ENCODE data around the gene CELF6.

CELF6 gene

DNA sequence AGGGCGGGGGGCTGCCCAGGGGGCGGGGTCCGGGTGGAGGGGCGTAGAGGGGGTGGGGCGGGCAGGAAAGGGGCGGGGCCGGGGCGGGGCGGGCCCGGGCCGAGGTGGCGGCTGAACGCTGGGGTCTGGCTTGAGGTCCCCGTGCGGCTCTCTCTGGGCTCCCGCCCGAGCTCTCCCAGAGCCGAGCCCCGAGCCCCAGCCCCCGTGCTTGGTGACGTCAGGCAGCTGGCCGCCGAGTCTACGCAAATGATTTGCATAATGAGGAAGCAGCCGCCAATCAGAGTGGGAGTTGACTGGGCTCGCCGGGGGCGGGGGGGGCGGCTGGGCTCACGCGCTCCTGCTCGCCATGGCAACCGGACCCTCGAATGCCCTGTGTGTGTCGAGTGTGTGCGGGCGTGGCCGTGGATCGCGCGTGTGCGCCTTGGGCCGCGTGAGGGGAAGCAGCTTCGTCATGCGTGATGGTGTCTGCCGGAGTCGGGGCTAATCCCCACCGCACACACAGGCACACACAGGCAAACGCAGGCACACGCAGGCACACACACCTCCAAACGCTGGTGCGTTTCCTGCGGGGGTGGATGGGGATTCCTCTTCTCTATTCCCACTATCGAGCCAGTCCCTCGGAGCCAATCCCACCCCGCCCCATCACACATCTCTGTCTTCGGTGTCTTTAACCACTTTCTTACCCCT lies at the start of gene CELF6:
CELF6 (minus strand) TSS at position 173 of the 687 bp plus-strand sequence. CDS start 283 bp downstream, outside the sequence.
- DNase-seq, result peak; percentile 89

DNA sequence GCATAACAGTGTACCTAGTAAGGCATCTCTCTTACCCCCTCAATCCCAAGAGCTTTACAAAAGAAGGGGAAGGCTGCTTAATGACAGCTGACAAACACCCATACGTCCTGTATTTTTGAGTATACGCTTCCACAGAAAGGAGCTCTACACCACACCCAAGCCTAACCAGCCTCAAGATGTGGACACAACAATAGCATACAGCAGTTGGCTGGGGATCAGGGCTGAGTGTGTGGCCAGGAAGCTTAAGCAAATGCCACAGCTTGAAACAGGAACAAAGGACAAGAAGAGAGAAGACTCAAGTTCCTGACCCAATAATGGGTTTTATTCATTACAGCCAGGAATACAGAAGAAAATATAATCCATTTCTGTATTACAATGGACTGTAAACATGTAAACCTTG lies 48.9 kb upstream of the CELF6 start:
- DNase-seq, result peak; percentile 96

DNA sequence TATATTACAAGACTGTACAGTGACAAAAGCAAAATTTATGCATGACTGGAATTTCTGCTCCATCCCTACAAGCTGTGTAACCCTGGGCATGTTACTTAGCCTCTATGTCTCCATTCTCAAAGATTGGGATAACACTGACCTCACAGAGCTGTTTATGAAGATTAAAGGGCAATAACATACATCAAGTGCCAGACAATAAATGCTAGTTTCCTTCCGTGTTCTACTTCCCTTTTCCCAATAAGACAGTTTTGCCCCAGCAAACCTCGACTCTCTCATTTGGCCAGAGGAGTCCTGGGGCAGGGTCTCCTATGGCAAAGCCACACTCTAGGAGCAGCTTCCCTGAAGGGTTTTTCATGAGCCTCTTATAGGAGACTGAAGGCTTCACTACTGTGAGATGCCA lies 48.4 kb upstream of the CELF6 start:
- peak; percentile 71 for DNase-seq

DNA sequence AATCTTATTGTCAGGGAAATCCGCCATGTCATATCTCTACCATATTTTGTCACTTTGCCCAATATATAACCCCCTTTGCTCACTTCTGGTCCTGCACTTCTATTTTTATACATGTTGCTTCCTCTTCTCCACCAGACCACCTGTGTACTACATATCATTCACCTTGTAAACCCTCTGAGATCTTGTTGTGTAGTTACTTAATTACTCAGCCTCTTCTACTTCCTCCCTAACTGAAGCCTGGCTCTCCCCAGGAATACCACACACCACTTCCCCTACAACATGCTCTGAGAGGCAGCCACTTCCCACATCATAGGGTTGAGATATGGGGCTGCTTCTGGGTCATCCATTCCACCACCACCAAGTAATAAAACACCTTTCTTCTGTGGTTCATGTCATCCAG lies 45.9 kb upstream of the CELF6 start:
- DNase-seq, result peak; percentile 98

DNA sequence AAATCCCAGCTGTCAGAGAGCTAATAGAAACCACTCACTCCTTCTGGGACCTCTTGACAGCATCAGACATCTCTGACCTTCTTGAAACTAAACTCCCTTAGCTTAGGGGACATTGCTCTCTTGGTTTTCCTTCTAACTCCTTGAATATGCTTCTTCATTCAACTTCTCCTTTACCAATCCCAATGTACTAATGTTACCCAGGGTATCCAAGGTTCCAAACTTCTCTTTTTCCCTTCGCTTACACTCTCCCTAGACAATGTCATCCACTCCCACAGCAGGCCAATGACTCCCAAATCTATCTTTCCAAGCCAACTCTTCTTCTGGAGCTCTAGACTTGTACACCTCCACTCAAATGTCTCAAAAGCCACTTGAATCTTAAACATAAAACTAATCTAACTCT lies 41.2 kb upstream of the CELF6 start:
- no peak for DNase-seq

DNA sequence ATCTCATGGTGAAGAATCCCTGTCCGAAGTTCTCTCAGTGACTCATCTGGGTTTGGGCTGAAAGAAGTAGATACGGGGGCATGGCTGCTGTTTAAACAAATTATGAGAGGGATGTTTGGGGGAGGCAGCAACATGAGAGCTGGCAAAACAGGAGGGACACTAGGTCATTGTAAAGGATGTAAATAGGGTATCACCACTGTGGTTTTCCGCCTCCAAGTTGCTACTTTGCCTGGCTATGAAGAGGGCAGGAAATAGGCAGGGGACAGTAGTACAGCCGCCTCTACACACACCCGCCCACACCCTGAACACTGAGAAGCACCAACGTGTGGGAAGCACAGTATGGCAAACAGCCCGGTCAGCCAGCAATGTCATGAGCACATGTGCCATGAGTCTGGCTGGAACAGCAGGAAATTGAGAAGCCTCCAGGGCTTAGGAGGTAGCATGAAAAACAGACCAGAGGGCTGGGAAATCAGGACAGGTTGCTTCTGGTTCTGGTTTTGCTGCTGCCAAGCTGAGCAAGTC lies 38.8 kb upstream of the CELF6 start:
- peak; percentile 19 for DNase-seq

DNA sequence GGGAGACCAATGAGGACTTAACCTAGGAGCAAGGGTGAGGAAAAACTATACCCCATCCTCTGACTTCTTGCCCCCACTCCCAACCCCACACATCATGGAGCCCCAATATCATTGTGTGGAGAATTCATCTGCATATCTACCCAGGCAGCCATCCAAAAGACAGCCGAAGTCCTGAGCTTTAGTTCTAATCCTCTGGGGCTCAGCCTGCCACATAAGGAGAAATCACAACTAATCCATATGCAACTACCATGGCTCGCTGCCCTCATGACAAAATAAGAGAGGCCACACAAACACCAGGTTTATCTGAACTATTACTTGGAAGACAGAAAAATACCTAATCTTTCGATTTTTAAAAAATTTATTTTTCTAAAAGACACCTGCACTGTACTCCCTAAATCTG lies 38.2 kb upstream of the CELF6 start:
- DNase-seq, result no peak

DNA sequence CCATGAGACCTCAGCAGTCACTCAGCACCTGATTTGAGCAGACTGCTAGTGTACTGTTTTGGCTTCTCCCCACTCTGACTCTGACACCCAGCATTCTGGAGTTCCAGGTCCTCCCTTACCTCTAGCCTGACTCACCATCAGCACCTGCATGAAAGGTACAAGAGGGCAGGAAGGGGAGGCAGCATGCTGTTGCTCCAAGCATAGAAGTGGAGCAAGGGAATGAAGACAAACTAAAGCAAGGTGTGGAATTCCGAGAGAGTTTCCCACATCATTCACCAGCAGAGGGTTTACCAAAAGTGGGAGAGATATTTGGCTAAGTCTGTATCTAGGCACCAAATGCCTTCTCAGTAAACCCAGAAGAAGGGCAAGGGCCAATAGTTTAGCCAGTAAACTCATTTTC lies 34.5 kb upstream of the CELF6 start:
- no peak for DNase-seq

DNA sequence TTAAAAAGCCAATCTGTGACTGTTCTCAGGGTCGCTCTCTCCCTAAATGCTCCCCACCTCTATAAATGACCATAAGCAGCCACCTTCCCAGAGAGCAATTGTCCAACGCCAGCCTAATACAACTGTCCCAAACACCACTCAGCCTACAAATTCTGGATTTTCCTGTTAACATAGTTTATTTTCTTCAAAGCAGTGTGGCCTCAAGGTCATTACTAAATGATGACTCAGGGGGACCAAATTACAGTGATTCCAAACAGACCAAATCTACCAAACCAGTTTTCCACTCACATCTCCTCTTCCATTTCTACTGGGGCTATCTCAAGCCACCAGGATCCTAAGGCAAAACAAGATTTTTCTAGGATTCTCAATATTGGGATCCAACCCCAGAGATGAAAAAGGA lies 33.3 kb upstream of the CELF6 start:
- no peak for DNase-seq

DNA sequence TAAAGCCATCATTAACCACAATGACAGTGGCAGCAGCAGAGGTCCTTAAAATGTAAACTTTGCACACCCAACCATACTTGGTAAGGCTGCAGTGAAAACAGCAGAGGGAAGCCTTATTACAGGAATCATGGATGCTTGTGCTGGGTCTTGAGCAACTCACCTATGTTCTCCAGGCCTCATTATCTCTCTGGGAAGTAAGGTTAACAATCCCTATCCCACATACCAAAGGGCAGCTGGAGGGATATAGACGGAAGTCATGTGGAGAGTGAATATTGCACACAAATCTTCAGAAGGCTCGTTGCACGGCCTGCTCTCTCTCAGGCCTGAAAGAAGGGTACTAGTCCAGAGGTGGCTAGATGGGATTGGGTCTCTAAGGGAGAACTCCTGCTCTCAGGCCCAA lies 25.8 kb upstream of the CELF6 start:
- no peak for DNase-seq

DNA sequence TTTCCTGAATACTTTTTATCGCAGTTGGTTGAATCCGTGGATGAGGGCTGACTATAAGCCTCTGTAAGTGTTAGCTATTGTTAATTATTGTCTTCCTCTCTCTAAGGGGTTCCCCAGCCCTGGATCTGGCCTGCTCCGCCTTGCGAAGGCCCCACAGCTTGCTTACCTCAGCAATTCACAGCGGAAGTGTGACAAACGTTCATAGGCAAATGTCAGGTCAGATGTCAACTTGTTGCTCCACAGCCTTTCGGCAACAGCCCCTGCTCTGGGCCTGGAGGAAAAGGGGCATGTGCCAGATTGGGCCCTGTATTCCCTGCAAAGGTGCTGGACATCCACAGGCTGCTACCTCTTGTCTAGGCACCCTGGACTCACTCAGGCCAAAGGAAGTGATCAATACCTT lies 25.3 kb upstream of the CELF6 start:
- no peak for DNase-seq

DNA sequence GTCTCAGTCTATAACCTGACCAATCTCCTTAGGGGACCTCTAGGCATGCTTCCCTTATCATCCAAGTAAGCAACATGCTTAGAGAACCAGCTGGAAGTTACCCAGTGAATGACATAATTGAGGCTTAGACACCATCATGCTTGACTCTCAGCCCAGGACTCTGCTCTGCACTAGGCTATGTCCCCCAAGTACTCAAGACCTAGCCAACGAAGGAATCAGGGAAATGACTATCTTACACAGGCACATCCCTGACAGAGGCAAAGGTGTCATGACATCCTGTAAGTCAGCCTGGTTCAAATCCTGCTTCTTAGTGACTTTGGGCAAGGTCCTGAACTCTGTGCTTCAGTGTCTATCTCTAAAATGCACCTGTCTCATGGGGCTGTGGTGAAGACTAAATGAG lies 24.6 kb upstream of the CELF6 start:
- DNase-seq, result no peak

DNA sequence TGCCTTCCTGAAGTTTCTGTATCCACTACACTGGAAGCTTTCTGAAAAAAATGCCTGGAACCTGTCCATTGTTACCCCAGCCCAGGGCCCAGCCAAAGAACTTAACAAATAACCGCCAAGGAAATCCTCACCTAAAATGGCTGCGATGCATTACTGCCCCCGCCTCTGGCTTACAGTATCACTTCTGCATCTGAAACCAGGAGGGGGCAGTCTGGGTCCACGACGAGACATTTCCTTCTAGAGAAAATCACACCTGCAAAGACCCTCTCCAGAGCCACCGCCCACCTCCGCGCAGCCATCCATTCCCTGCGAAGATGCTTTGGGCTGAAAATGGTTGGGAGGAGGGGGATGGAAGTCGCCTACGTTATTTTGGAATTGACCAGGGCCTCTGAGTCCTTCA lies 22.4 kb upstream of the CELF6 start:
- peak; percentile 59 for DNase-seq

DNA sequence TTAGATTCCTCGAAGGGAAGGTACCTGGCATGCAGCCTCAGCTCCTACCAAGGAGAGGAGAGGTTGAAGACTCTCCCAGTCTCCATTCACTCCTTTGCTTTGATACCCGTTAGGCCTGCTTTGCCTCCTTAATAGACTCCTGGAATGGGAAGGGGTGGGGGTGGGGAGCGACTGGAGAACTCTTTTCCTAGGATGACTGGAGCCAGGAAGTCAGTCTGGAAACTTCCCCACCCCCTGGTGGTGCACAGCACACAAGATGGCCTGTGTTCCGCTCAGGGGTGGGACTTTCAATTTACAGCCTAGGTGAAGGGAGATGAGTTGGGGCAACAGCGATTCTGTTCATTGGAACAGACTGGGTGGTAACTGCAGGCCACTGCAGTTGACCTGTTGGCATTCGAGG lies 21.4 kb upstream of the CELF6 start:
- DNase-seq, result no peak

DNA sequence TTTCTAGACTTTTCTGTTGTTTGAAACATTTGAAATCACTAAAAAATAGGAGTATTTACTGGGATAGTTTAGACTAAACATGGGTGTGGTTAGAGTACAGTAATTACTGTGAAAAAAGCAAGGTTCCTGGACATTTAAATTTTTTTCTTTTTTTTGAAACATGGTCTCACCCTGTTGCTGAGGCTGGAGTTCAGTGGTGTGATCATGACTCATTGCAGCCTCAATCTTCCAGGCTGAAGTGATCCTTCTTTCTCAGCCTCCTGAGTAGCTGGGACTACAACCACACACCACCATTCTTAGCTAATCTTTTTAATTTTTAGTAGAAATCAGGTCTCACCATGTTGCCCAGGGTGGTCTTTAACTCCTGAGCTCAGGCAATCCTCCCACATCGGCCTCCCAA lies 20.4 kb upstream of the CELF6 start:
- peak; percentile 22 for DNase-seq

DNA sequence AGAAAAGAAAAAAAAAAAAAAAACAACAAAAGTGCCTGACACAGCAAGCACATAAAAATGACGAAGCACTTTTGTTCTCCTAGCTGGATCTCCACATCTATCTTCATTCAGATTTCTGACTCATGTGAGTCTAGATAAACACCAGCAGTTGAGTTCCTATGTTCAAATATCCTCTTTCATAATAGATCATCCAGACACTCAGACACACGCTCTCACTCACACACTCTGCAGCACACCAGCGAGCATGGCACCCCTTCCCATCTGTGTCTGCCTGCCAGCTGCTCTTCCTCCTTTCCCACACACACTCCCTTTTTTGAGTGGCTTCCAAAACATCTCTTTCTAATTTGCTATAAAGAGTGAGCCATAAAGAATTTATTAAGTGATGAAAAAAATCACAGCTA lies 19.8 kb upstream of the CELF6 start:
- DNase-seq, result peak; percentile 89

DNA sequence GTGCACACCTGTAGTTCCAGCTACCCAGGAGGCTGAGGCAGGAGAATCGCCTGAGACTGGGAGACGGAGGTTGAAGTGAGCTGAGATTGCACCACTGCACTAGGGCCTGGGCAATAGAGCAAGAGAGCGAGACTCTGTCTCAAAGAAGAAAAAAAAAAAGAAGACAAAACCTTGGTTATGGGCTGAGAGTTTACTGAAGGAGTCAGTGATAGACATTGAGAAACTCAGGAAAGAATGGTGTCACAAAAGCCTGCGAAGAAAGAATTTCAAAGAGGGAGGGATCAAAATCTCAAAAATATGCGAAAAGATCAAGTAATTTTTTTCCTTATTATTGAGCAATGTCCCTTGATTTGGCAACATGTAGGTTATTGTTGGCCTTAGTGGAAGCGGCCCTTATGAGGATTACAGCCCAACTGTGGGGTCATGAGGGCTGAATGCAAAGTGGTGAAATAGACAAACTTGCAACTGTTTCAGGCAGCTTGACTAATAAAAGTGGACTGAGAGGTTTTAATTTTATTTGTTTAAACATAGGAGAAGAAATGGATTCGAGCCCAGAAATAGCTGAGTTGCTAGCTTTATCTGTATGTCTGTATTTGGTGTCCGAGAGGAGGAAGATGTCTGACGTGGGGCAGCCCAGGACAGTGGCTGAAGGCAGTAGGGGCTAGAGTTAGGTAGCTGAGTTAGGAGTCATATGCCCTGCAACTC lies 18.8 kb upstream of the CELF6 start:
- DNase-seq, result peak; percentile 89

DNA sequence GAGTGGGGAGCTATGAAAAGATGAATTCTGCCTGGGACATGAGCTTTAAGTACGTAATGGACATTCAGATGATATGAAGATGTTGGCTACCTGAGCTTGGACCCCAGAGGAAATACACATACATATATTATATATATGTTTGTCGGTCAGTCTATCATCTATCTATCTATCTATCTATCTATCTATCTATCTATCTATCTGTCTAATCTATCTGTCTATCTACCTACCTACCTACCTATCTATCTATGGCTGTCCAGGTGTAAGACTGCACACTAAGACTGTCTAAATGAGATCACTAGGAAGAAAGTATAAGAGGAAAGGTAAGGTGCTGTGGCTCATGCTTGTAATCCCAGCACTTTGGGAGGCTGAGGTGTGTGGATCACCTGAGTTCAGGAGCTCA lies 18.2 kb upstream of the CELF6 start:
- DNase-seq, result no peak

DNA sequence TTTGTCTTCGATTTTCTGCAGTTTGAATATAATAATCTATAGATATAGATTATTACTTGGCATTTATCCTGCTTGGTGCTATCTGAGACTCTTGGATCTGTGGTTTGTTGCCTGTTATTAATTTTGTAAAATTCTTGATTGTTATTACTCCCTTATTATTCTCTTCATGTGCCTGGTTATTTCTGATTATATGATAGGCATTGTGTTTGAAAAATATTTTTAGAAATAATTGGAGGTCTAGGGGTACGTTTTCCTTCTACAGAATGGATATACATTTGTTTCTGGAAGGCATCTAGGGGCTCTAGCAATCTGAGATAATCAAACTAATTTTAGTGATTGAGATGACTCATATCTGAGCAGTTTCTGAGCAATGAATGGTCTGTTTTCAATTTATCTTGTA lies 14.9 kb upstream of the CELF6 start:
- no peak for DNase-seq

DNA sequence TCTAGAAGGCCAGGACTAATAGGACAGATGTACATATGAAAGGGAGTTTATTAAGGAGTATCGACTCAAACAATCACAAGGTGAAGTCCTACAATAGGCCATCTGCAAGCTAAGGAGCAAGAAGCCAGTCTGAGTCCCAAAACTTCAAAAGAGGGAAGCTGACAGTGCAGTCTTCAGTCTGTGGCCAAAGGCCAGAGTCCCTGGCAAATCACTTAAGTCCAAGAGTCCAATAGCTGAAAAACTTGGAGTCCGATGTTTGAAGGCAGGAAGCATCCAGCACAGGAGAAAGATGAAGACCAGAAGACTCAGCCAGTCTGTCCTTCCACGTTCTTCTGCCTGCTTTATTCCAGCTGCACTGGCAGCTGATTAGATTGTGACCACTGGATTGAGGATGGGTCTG lies 11.1 kb upstream of the CELF6 start:
- no peak for DNase-seq

DNA sequence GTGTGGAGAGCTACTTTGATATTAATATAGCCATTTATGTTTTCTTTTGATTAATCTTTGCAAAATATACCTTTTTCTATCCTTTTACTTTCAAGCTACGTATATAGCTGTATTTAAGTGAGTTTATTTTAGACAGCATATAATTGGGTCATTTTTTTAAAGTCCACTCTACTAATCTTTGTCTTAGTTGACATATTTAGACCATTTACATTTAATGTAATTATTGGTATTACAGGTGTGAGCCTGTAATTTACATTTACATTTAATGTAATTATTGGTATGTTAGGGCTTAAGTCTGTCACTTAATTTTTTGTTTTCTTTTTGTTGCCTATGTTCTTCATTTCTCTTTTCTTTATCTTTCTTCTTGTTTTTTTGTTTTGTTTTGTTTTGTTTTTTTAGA lies 3.8 kb upstream of the CELF6 start:
- DNase-seq, result no peak

DNA sequence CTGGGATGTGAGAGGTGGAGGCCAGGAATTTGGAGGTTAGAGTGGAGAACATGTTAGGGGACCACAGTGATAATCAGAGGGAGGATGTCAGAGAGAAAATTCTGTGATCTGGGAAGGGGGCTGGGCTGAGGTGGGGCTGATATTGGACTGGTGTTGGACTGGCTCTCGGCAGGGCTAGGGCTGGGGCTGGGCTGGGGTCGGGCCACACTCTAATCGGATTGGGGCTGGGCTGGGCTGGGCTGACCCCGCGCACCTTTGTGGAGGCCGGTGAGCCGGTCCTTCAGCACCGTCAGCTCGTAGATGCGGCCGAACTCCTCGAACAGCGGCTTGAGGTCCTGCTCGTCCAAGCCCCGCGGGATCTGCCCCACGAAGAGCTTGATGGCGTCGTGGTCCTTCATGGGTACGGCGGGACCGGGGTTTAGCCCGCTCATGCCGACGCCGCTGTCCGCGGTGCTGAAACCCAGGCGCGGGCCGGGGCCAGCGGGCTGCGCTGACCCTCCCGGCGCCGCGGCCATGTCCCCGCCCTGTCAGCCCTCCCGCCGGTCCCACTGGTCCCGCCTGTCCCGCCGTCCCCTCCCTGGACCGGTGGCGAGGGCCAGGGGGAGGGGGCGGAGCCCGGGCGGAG lies 485 bp downstream of the CELF6 start:
- no peak for DNase-seq

DNA sequence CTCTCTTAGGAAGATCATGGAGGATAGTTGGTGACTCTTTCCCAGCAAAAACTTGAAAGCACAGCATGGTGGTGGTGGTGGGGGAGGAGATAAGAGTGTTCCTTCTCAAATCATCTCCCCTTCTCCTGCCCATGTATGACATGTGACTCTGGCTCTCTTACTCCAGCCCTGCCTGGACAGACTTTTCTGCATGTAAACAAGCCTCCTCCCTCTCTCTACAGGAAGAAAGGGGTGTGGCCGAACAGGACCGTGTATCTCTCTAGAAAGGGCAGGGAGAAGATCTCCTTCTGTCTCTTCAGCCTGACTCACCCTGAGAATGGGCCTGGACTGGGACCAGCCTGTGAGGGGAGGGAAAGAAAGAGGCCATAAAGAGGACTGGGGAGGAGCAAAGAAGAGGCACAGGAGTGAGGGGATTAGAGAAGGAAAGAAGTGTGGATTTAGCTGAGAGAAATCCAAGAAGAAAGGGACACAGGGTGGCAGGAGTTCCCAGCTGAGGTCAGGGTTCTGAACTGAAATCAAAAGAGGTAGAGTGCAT lies 1.5 kb downstream of the CELF6 start:
- DNase-seq, result no peak

Data from MV-4-11 (cell line).